HEK293 (cell line): ENCODE data around the gene LMCD1.

ENCODE experiments used
- CTCF ChIA-PET: fragments of 350-600 bp; formaldehyde crosslinking; extraction: SDS; loops from one replicate; lab custom pipeline; 2021; ENCODE audit warnings: antibody characterized with exemption; lab: Yijun Ruan, JAX
- POLR2A ChIA-PET: fragments of 300-600 bp; formaldehyde crosslinking; extraction: SDS; loops from one replicate; lab custom pipeline; 2020; ENCODE audit warnings: antibody characterized with exemption, inconsistent platforms; lab: Yijun Ruan, JAX
- H3K27ac ChIP-seq: fragments of 200-500 bp; sonication (Bioruptor generic); 2 replicates; pipeline ENCODE4 v1.5.1; 2014; ENCODE audit warnings: low read depth, low read length, control low read depth, inconsistent platforms; ENCODE audit errors: extremely low read depth
- H3K36me3 ChIP-seq, 2 experiments: fragments of 200-500 bp in 1 of 2; sonication (Bioruptor generic) in 1 of 2; 1 replicate in 1 of 2; 2 replicates in 1 of 2; pipeline ENCODE4 v1.5.1; 2014 to 2017; ENCODE audit warnings: inconsistent platforms in 2 of 2, low read length in 2 of 2; ENCODE audit not compliant: control insufficient read depth in 2 of 2, insufficient read depth in 1 of 2
- H3K4me1 ChIP-seq: fragments of 200-500 bp; sonication (Bioruptor generic); 2 replicates; pipeline ENCODE4 v1.5.1; 2014; ENCODE audit warnings: mild to moderate bottlenecking, low read length, inconsistent platforms; ENCODE audit not compliant: control insufficient read depth, insufficient read depth
- H3K4me3 ChIP-seq: 2 replicates; pipeline ENCODE4 v1.5.1; 2011; ENCODE audit warnings: low read depth, mild to moderate bottlenecking, control low read depth, low read length, moderate library complexity
- H3K9me3 ChIP-seq: fragments of 200-500 bp; sonication (Bioruptor generic); 2 replicates; pipeline ENCODE4 v1.5.1; 2014; ENCODE audit warnings: low read depth, low read length, inconsistent platforms; ENCODE audit not compliant: control insufficient read depth, insufficient read depth
- KLF8 ChIP-seq: fragments of 450-650 bp; formaldehyde crosslinking; IDR thresholded peaks from 2 replicates; pipeline ENCODE4 v1.5.1; 2016; ENCODE audit warnings: missing biosample characterization, missing genetic modification characterization
- MEIS1 ChIP-seq: sonication (generic); formaldehyde crosslinking; IDR thresholded peaks from 2 replicates; pipeline ENCODE4 v1.8.1; 2022; ENCODE audit warnings: missing genetic modification reagents, mild to moderate bottlenecking, borderline replicate concordance
- OSR2 ChIP-seq: fragments of 450-650 bp; formaldehyde crosslinking; IDR thresholded peaks from 2 replicates; pipeline ENCODE4 v1.5.1; 2016; ENCODE audit warnings: missing biosample characterization, missing genetic modification characterization
- PBX3 ChIP-seq: sonication (generic); formaldehyde crosslinking; IDR thresholded peaks from 2 replicates; pipeline ENCODE4 v1.8.1; 2022; ENCODE audit warnings: mild to moderate bottlenecking, moderate library complexity, missing genetic modification reagents
- TRIM28 ChIP-seq: IDR thresholded peaks from 2 replicates; pipeline ENCODE4 v1.6.1; 2011; ENCODE audit warnings: low read length, control low read depth, borderline replicate concordance
- ZBTB1 ChIP-seq: fragments of 450-650 bp; formaldehyde crosslinking; IDR thresholded peaks from 2 replicates; pipeline ENCODE4 v1.5.1; 2016; ENCODE audit warnings: missing biosample characterization, missing genetic modification characterization
- ZNF133 ChIP-seq: fragments of 450-650 bp; formaldehyde crosslinking; IDR thresholded peaks from 2 replicates; pipeline ENCODE4 v1.5.1; 2016; ENCODE audit warnings: missing biosample characterization, missing genetic modification characterization
- ZNF184 ChIP-seq: fragments of 450-650 bp; IDR thresholded peaks from 2 replicates; pipeline ENCODE4 v1.5.1; 2018; ENCODE audit warnings: missing biosample characterization, mild to moderate bottlenecking, missing genetic modification characterization
- ZNF202 ChIP-seq: fragments of 450-650 bp; formaldehyde crosslinking; IDR thresholded peaks from 2 replicates; pipeline ENCODE4 v1.5.1; 2016; ENCODE audit warnings: missing biosample characterization, missing genetic modification characterization, borderline replicate concordance
- ZNF221 ChIP-seq: fragments of 450-650 bp; formaldehyde crosslinking; IDR thresholded peaks from 2 replicates; pipeline ENCODE4 v1.5.1; 2017; ENCODE audit warnings: missing biosample characterization, missing genetic modification characterization, borderline replicate concordance
- ZNF416 ChIP-seq: fragments of 450-650 bp; formaldehyde crosslinking; IDR thresholded peaks from 2 replicates; pipeline ENCODE4 v1.5.1; 2016; ENCODE audit warnings: missing biosample characterization, missing genetic modification characterization
- ZNF518A ChIP-seq: fragments of 450-650 bp; formaldehyde crosslinking; conservative IDR thresholded peaks from 2 replicates; pipeline ENCODE4 v1.5.1; 2016; ENCODE audit warnings: low read depth, missing biosample characterization, missing genetic modification characterization
- ZNF600 ChIP-seq: fragments of 450-650 bp; formaldehyde crosslinking; IDR thresholded peaks from 2 replicates; pipeline ENCODE4 v1.5.1; 2016; ENCODE audit warnings: missing biosample characterization, missing genetic modification characterization
- ZNF645 ChIP-seq: fragments of 450-650 bp; formaldehyde crosslinking; IDR thresholded peaks from 2 replicates; pipeline ENCODE4; 2016; ENCODE audit warnings: missing biosample characterization, missing genetic modification characterization
- ZNF660 ChIP-seq: fragments of 450-650 bp; IDR thresholded peaks from 2 replicates; pipeline ENCODE4 v1.5.1; 2018; ENCODE audit warnings: missing biosample characterization, mild to moderate bottlenecking, missing genetic modification characterization
- ZNF777 ChIP-seq: fragments of 450-650 bp; formaldehyde crosslinking; IDR thresholded peaks from 2 replicates; pipeline ENCODE4 v1.5.1; 2017; ENCODE audit warnings: missing biosample characterization, missing genetic modification characterization, borderline replicate concordance
- ZXDB ChIP-seq: fragments of 450-650 bp; formaldehyde crosslinking; IDR thresholded peaks from 2 replicates; pipeline ENCODE4 v1.5.1; 2016; ENCODE audit warnings: missing biosample characterization, missing genetic modification characterization

LMCD1 gene

GRCh38 chr3:8485141-8485870, 16.3 kb upstream of the LMCD1 start (continued):
- TF ChIP-seq ZNF518A (tag by site-specific recombination), result no peak

- CTCF ChIA-PET, result interaction anchor here (0.6 to 0.7 kb wide), 2 partner anchors 148 to 149 kb away, joined by 3 read pairs; no protein-coding TSS in a partner anchor
- POLR2A ChIA-PET, result interaction anchor here (1.8 kb wide), 1 partner anchor 16 kb away, joined by 7 read pairs; the partner anchor contains the start of gene LMCD1
- no peak overlapping the region for H3K27ac ChIP-seq
- no peak overlapping the region for H3K4me3 ChIP-seq
- no peaks in the 10 kb centered on the region for H3K9me3 ChIP-seq
- TF ChIP-seq PBX3 (CRISPR knock-in tag) (no peak), ZNF133 (tag by site-specific recombination) (peak; percentile 97)
- H3K4me1 ChIP-seq, result peaks cover 11% of the 10 kb centered on the region
- H3K36me3 ChIP-seq, result no peaks in the 10 kb centered on the region
Measured at GRCh38 chr3:8485943-8486342, 15.7 kb upstream of the LMCD1 start.

- CTCF ChIA-PET, result interaction anchor here (0.7 to 1.5 kb wide), 2 partner anchors 17 to 148 kb away, joined by 3 read pairs; no protein-coding TSS in a partner anchor
- TF ChIP-seq ZNF416 (tag by site-specific recombination) (no peak), ZNF221 (tag by site-specific recombination) (no peak)
- POLR2A ChIA-PET, result interaction anchor here (1.8 kb wide), 1 partner anchor 15 kb away, joined by 7 read pairs; the partner anchor contains the start of gene LMCD1
- Histone ChIP-seq H3K9me3 (no peaks in the 10 kb centered on the region), H3K27ac (peak overlapping the region; percentile 33), H3K36me3 (no peaks in the 10 kb centered on the region), H3K4me3 (no peak overlapping the region), H3K4me1 (peaks cover 10% of the 10 kb centered on the region)
Measured at GRCh38 chr3:8486434-8486833, 15.2 kb upstream of the LMCD1 start.

GRCh38 chr3:8486936-8487335, 14.7 kb upstream of the LMCD1 start:
- Histone ChIP-seq H3K36me3 (no peaks in the 10 kb centered on the region), H3K4me1 (peaks cover 10% of the 10 kb centered on the region), H3K9me3 (no peaks in the 10 kb centered on the region), H3K27ac (peak overlapping the region; percentile 33; the same call in 1 of the 2 replicates), H3K4me3 (no peak overlapping the region)
- POLR2A ChIA-PET, result interaction anchor here (1.8 kb wide), 1 partner anchor 15 kb away, joined by 7 read pairs; the partner anchor contains the start of gene LMCD1
- CTCF ChIA-PET, result interaction anchor here (1.5 kb wide), 1 partner anchor 17 kb away, joined by 3 read pairs; no protein-coding TSS in a partner anchor
- TF ChIP-seq ZNF660 (tag by site-specific recombination) (no peak), ZNF777 (tag by site-specific recombination) (no peak), OSR2 (tag by site-specific recombination) (peak; percentile 77), TRIM28 (peak; percentile 34; the same call in 1 of the 2 replicates), ZXDB (tag by site-specific recombination) (peak; percentile 90), MEIS1 (CRISPR knock-in tag) (no peak), KLF8 (tag by site-specific recombination) (0 out of 2 replicates have a peak, but pooled peaks have one; percentile 39), ZNF645 (tag by site-specific recombination) (no peak), ZBTB1 (tag by site-specific recombination) (no peak), ZNF202 (tag by site-specific recombination) (no peak), ZNF184 (tag by site-specific recombination) (no peak), ZNF600 (no peak)
